SH-SY5Y (cell line): ENCODE data around the gene FHDC1.

Source experiments
- GATA2 ChIP-seq: IDR thresholded peaks from 2 replicates; pipeline ENCODE4 v1.6.1; 2011; ENCODE audit warnings: mild to moderate bottlenecking, low read depth, low read length
- GATA3 ChIP-seq: IDR thresholded peaks from 2 replicates; pipeline ENCODE4 v1.6.1; 2011; ENCODE audit warnings: low read depth, mild to moderate bottlenecking, low read length, moderate library complexity

FHDC1 gene

DNA sequence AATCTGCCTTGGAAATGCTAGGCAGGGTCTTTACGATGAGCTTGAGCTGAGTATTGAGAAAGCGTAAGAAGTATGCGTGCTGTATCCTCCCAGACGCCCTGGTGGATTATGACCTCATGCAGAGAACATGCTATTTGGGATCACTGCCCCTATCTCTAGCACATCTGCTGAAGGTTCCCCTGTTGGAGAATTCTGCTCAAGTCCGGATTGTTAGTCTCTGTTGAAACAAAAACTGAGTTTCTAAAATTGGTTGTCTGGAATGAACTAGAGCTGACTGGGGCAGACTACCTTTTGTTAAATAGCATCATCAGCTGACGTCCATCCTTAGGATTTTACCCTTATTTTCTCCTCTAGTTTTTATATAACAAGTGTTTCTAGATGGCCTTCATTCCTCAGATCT is 7.5 kb downstream of the FHDC1 start:
- TF ChIP-seq GATA2 (no peak), GATA3 (no peak)

DNA sequence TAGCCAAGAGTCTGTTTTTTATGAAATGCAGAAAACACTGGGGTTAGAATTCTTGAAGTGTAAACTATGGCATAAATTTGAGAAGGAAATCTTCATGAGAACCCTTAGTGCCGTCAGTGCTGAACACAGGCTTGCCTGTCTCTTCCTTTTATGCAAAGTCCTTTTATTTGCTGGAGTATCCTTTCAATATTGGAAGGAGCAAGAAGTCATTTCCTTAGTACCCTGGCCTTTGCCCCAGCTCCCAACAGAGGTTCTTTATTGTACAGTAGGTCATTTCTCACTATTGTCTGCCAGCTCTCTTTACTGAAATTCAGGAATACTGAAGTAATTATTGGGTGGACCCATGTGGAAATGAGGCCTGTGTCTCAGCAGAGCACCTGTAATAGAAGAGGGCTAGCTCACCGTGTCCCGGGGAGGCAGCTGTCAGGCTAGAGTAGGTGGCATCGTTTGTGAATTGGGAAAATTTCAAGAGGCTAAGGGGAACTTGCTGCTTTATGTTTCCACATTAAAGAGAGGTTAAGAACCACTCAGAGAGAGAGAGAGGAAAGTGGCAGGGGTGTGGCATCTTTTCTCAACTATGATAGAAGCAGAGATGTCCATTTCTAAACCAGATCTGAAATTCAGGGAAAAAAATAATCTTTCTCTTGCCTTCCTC is 8.7 kb downstream of the FHDC1 start:
- TF ChIP-seq GATA3 (no peak), GATA2 (no peak)

DNA sequence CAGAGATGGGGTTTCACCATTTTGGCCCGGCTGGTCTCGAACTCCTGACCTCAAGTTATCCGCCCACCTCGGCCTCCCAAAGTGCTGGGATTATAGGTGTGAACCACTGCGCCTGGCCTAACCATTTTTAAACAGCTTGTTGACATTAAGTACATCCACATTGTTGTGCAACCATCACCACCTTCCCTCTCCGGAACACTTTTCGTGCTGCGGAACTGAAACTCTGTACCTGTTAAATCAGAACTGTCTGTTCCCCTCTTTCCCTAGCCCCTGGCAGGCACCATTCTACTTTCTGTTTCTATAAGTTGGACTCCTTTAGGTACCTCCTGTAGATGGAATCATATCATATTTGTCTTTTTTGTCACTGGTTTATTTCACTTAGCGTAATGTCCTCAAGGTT is 9.5 kb downstream of the FHDC1 start:
- TF ChIP-seq GATA2, result no peak
- no peak for TF ChIP-seq GATA3

DNA sequence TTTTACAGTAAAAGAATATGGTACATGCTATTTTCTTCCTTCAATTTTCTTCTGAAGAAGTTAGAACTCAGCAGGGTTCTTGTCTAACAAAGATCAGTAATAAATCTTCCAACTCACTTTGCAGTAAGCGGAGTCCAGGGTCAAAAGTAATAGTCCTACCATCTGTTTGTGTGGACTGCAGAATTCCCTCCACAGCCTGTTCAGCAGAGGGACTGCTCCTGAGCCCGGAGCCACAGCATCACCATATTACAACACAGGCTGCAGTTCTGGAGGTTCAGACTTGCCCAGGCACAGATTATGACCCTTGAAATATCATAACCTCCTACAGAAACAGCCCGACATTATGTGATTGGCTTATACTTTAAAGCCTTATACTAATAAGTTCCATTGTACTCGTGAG is 10.3 kb downstream of the FHDC1 start:
- no peak for TF ChIP-seq GATA2
- TF ChIP-seq GATA3, result no peak

DNA sequence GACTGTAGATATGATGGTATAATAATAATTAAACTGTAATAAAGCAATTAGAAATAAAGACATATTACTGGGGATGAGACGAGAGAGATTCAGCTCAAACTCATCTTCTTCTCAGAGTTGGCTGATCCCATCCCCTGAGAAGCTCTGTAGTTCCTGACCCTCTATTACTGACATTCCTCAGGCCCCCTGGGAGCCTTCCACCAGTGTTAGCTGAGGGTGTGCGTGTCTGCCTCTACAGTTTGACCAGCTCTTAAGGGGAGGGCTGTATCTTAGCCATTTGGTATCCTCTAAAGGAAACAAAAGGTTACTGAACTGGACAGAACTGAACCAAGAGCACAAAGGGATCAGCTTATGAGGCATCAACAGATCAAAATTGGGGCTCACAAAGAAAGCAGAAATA is 11.2 kb downstream of the FHDC1 start:
- TF ChIP-seq GATA3 (no peak), GATA2 (no peak)

GRCh38 chr4:152949930-152950329 is 13.8 kb downstream of the FHDC1 start:
- no peak for TF ChIP-seq GATA3

DNA sequence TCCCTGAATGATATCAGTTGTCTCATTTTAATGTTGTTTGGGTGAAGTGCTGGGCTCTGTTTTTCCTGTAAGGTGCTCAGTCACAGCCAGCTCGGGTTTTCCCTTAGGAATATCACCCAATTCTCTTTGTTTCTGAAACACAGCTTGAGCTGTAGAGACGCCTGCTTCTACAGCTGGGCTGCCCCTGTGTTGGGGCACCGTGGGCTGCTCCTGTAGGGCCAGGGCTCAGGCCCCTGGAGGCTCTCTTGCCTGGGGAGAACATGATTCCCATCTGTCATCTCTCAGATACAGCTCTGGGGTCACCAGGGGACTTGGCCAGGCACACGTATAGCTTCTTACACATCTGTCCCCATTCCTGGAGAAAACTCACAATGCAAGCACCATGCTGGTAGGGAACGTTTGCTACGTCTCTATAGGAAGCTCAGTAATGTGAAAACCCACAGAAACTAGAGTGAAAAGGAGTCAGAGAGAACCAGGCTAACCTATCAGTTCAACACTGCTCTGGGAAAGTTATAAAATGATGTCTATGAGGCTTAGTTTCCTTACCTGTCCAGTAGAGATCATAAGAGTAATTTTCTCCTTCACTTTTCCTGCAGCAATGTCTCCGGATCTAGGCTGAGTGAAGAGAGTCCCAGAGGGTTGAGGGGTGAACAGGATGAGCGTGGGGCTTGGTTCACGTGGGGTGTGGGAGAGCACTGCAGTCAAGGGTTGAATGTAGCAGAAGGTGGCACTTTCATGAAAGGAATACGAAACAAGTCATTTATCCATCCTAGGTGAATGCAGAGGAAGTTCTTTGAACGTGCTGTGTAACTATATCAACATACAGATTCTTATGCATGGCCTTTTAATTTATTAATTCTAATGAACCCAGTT is 14.5 kb downstream of the FHDC1 start:
- no peak for TF ChIP-seq GATA2

DNA sequence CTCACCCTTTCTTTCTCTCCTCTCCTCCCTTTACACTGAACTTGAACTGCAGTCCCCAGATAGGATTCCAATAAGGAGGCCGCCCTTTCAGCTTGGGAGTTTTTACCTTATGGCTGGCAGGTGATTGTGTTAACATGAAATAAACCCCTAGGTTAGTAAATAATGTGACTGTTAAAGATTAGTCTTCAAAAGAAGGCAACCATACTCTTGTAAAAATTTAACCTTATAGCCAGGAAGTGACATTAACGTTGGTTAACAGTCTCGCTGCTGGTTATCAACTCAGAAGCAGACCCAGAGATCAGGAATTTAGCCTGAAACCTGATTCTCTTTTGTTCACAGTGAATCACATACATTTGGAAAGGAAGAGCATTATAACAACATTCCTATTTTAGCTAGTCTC is 15.2 kb downstream of the FHDC1 start:
- TF ChIP-seq GATA2, result no peak
- no peak for TF ChIP-seq GATA3

DNA sequence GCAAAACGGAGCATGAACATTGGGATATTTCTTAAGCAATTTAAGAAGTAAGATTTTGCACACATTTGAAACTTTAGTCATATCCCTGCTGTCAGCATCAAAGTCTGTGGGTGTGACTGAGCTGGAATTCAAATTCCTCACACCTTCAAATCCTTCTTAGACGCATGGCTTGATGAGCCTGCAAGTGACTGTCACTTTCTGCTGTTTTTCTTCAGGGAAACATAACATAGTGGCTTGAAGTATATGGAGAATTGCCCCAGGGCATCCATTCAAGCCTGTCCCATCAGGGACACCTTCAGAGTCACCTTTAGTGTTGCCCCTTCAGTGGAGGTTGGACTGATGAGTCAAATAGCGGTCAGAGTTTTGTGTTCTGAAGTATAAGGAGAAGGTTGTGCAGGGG is 17.4 kb downstream of the FHDC1 start:
- no peak for TF ChIP-seq GATA2
- no peak for TF ChIP-seq GATA3

- no peak for TF ChIP-seq GATA2
- TF ChIP-seq GATA3, result no peak
Measured at GRCh38 chr4:152954741-152955140, 18.6 kb downstream of the FHDC1 start.

- TF ChIP-seq GATA2 (no peak), GATA3 (no peak)
Measured at GRCh38 chr4:152956147-152956546, 20.0 kb downstream of the FHDC1 start.

- TF ChIP-seq GATA3, result no peak
- no peak for TF ChIP-seq GATA2
Measured at GRCh38 chr4:152956650-152957436, 20.7 kb downstream of the FHDC1 start.

GRCh38 chr4:152957437-152958171 is 21.5 kb downstream of the FHDC1 start:
- TF ChIP-seq GATA2, result no peak
- TF ChIP-seq GATA3, result no peak

GRCh38 chr4:152959080-152959479 is 23.0 kb downstream of the FHDC1 start:
- TF ChIP-seq GATA2, result no peak
- TF ChIP-seq GATA3, result no peak
